Stimulated activated naive CD8-positive, alpha-beta T cell treated with anti-CD3 and anti-CD28 coated beads, Interleukin-15, amount 100 ng/mL, for 72 hours (primary cell): ENCODE data around the gene OTUD1.
A peak's percentile ranks its signal among the peaks of the same experiment; 100 is the strongest.

Experiments
- ATAC-seq: fragments of 150-1000 bp; cut with Tn5 transposase; 2 replicates; pipeline ENCODE4 v1.10.0; 2021; ENCODE audit warnings: mild to moderate bottlenecking, moderate library complexity
- DNase-seq, 2 donors: peaks; one replicate each; pipeline ENCODE4 v3.0.0; 2021 to 2022
- H3K27ac Mint-ChIP-seq, 2 donors: one replicate each; pipeline ENCODE4 v1.8.0; 2022; ENCODE audit warnings: mild to moderate bottlenecking in 2 of 2, mixed read lengths in 2 of 2, moderate library complexity in 2 of 2
- H3K27me3 Mint-ChIP-seq: one replicate; pipeline ENCODE4 v1.8.0; 2022; ENCODE audit warnings: mixed read lengths
- H3K4me1 Mint-ChIP-seq: one replicate; pipeline ENCODE4 v1.8.0; 2022; ENCODE audit warnings: mild to moderate bottlenecking, mixed read lengths
- H3K4me3 Mint-ChIP-seq, 2 donors: one replicate each; pipeline ENCODE4 v1.8.0; 2022; ENCODE audit warnings: mild to moderate bottlenecking in 2 of 2, mixed read lengths in 2 of 2, moderate library complexity in 1 of 2
- H3K9me3 Mint-ChIP-seq, 2 donors: one replicate each; pipeline ENCODE4 v1.8.0; 2022; ENCODE audit warnings: mixed read lengths in 2 of 2

OTUD1 gene

GRCh38 chr10:23441251-23441650 is 2.4 kb downstream of the OTUD1 start:
- Mint-ChIP-seq H3K9me3 (no peaks in the 10 kb centered on the region), H3K27ac (peak overlapping the region in 1 of 2 donors; percentile 93), H3K4me3 (peak overlapping the region; percentile 87 to 92), H3K4me1 (peaks cover 47% of the 10 kb centered on the region), H3K27me3 (no peaks in the 10 kb centered on the region)
- no peak for ATAC-seq
- no peak for DNase-seq

GRCh38 chr10:23442936-23443335 is 4.1 kb downstream of the OTUD1 start:
- no peaks in the 10 kb centered on the region for H3K27me3 Mint-ChIP-seq
- no peak for DNase-seq
- peak overlapping the region in 1 of 2 donors; percentile 61 for H3K27ac Mint-ChIP-seq
- H3K4me3 Mint-ChIP-seq = peak overlapping the region; percentile 87 to 92
- ATAC-seq = no peak
- H3K9me3 Mint-ChIP-seq = no peaks in the 10 kb centered on the region
- H3K4me1 Mint-ChIP-seq = peaks cover 53% of the 10 kb centered on the region

DNA sequence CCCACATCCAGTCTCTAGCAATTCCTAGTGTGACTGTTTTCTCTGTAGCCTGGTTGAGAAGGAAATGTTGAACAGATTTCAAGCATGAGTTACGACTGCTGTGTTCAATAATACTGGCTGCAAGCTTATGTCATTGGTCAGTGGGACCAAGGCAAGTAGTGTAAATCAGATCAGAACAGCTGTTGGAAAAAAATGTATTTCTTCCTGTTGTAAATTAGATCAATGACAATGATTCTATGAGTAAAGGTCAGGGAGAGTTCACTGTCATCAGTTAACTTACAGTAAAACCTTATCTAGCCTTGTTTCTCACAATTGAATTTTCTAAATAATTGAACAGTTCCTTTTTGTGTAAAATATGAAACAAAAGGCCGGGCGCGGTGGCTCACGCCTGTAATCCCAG is 6.7 kb downstream of the OTUD1 start:
- Mint-ChIP-seq H3K9me3 (no peaks in the 10 kb centered on the region), H3K27ac (no peak overlapping the region), H3K27me3 (no peaks in the 10 kb centered on the region), H3K4me1 (peaks cover 64% of the 10 kb centered on the region), H3K4me3 (peak overlapping the region in 1 of 2 donors; percentile 17)
- DNase-seq (no peak), ATAC-seq (no peak)

GRCh38 chr10:23448323-23448722 is 9.4 kb downstream of the OTUD1 start:
- peak overlapping the region; percentile 18 to 47 for H3K4me3 Mint-ChIP-seq
- H3K27me3 Mint-ChIP-seq = no peaks in the 10 kb centered on the region
- ATAC-seq (no peak), DNase-seq (no peak)
- H3K9me3 Mint-ChIP-seq = no peaks in the 10 kb centered on the region
- peaks cover 42% of the 10 kb centered on the region for H3K4me1 Mint-ChIP-seq
- H3K27ac Mint-ChIP-seq = peak overlapping the region; percentile 95 to 99

DNA sequence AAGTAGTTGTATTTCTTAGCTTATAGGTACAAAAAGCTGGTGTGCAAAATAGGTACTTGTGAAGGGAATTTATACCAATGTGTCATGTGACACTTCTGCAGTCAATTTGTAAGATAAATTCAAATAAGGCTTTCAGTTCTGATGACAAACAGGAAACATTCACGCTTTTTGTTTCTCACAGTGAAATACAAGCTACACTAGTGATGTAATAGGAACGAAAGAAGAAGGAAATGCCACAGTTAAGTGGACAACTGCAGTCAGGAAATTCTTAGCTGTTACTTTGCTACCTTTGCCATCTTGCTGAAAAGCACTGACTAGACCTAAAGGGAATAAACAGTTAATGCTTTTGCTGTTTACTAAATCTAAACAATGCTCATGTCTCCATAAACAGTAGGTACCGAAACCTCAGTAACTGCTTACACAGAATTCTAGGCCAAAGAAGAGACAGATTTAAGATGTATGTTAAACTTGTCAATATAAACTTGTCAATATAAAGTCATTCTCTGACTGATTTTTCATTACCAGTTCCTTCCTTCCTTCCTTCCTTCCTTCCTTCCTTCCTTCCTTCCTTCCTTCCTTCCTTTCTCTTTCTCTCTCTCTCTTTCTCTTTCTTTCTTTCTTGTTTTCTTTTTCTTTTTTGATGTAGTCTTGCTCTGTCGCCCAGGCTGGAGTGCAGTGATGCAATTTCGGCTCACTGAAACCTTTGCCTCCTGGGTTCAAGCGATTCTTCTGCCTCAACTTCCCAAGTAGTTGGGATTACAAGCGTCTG is 10.1 kb downstream of the OTUD1 start:
- no peaks in the 10 kb centered on the region for H3K9me3 Mint-ChIP-seq
- ATAC-seq (peak; percentile 93), DNase-seq (no peak)
- H3K4me1 Mint-ChIP-seq = peaks cover 39% of the 10 kb centered on the region
- no peaks in the 10 kb centered on the region for H3K27me3 Mint-ChIP-seq
- peak overlapping the region; percentile 47 to 51 for H3K4me3 Mint-ChIP-seq
- peak overlapping the region; percentile 98 to 99 for H3K27ac Mint-ChIP-seq

DNA sequence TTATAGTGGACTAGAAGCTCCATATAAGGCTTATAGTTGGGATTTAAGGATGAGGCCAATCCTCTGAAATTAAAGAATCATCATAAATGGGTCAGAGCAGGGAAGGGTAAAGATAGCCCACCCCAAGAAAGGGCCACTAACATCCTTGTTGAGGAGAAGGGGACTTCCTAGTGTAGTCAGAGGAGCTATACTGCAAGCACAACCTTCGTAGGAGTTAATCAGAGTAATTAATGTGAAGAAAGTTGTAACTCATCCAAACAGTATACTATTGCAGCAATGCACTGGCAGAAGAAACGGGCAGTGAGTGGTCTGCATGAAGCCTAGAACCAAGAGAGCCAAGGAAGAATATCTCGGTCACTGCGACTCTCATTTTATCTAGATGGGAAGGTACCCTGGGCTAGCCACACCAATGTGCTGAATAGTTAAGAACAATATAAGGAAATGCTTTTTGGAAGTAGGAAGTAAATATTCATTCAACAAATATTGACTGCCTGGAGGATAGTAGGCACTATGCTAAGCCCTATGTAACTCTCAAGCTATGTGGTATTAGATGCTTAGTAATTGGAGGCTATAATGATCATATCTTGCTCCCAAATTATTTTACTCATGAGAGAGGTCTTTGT is 13.3 kb downstream of the OTUD1 start:
- ATAC-seq (no peak), DNase-seq (no peak)
- H3K27me3 Mint-ChIP-seq = no peaks in the 10 kb centered on the region
- H3K4me1 Mint-ChIP-seq = peaks cover 21% of the 10 kb centered on the region
- H3K9me3 Mint-ChIP-seq = no peaks in the 10 kb centered on the region
- H3K27ac Mint-ChIP-seq = no peak overlapping the region
- H3K4me3 Mint-ChIP-seq = no peak overlapping the region

- no peak overlapping the region for H3K27ac Mint-ChIP-seq
- ATAC-seq = no peak
- H3K27me3 Mint-ChIP-seq = no peaks in the 10 kb centered on the region
- no peak overlapping the region for H3K4me3 Mint-ChIP-seq
- H3K9me3 Mint-ChIP-seq = no peaks in the 10 kb centered on the region
- DNase-seq = no peak
- H3K4me1 Mint-ChIP-seq = peaks cover 13% of the 10 kb centered on the region
Observed at GRCh38 chr10:23453465-23453864, 14.6 kb downstream of the OTUD1 start.

- no peak for DNase-seq
- no peak for ATAC-seq
Observed at GRCh38 chr10:23457632-23458417, 18.9 kb downstream of the OTUD1 start.

DNA sequence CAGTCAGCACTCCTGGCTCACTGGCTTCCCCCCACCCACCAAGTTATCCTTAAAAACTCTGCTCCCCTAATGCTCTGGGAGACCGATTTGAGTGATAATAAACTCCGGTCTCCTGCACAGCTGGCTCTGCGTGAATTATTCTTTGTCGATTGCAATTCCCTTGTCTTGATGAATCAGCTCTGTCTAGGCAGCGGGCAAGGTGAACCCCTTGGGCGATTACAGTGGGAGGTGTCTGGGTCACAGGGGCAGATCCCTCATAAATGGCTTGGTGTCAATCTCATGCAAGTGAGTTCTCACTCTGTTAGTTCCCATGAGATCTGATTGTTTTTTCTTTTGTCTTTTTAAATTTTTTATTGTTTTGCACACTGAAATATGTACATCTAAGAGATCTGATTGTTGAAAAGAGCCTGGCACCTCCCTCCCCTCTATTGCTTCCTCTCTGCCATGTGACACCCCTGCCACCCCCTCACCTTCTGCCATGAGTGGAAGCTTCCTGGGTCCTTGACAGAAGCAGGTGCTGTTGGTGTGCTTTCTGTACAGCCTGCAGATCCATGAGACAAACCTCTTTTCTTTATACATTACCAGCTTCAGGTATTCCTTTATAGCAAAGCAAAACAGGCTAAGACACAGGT is 20.5 kb downstream of the OTUD1 start:
- no peaks in the 10 kb centered on the region for H3K27me3 Mint-ChIP-seq
- no peak for DNase-seq
- ATAC-seq = no peak
- H3K27ac Mint-ChIP-seq = no peak overlapping the region
- H3K9me3 Mint-ChIP-seq = no peaks in the 10 kb centered on the region
- H3K4me1 Mint-ChIP-seq = peaks cover 17% of the 10 kb centered on the region
- H3K4me3 Mint-ChIP-seq = no peak overlapping the region

More at GRCh38 chr10:23457632-23458417, 18.9 kb downstream of the OTUD1 start:
- Mint-ChIP-seq H3K4me1 (peaks cover 17% of the 10 kb centered on the region), H3K4me3 (no peak overlapping the region), H3K27me3 (no peaks in the 10 kb centered on the region), H3K27ac (peak overlapping the region in 1 of 2 donors; percentile 65), H3K9me3 (no peaks in the 10 kb centered on the region)

DNA sequence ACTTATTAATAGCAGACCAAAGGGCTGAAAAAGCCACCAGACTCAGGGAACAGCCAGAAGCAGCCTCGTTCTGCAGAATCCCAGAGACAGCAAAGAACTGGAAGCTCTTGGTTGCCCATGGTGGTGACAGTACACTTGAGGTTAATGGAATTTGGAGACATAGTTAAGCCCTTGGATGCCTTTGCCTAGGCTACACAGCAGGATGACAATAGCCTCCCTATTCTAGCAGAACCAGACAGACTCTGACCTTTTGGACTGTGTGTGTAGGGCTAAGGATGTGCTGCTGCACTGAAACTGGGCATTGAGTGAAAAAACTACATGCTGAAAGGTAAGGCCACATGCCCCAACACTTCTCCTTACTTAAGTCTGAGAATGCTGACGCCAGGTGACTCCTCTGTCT is 22.7 kb downstream of the OTUD1 start:
- DNase-seq (no peak), ATAC-seq (no peak)
- Mint-ChIP-seq H3K4me1 (peaks cover 17% of the 10 kb centered on the region), H3K27ac (no peak overlapping the region), H3K4me3 (no peak overlapping the region), H3K27me3 (no peaks in the 10 kb centered on the region), H3K9me3 (no peaks in the 10 kb centered on the region)

DNA sequence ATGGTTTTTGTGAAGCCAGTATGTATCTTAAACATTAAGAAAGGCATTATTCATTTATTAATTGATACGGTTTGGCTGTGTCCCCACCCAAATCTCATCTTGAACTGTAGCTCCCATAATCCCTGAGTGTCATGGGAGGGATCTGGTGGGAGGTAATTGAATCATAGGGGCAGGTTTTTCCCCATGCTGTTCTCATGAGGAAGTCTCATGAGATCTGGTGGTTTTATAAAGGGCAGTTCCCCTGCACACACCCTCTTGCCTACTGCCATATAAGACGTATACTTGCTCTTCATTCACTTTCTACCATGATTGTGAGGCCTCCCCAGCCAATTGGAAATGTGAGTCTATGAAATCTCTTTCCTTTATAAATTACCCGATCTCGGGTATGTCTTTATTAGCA is 28.1 kb downstream of the OTUD1 start:
- no peak for ATAC-seq
- Mint-ChIP-seq H3K4me3 (no peak overlapping the region), H3K4me1 (peaks cover 10% of the 10 kb centered on the region), H3K27ac (no peak overlapping the region), H3K9me3 (no peaks in the 10 kb centered on the region), H3K27me3 (peaks cover 14% of the 10 kb centered on the region)
- no peak for DNase-seq

- H3K9me3 Mint-ChIP-seq = no peaks in the 10 kb centered on the region
- no peak overlapping the region for H3K4me3 Mint-ChIP-seq
- DNase-seq = no peak
- H3K27ac Mint-ChIP-seq = no peak overlapping the region
- H3K4me1 Mint-ChIP-seq = peaks cover 7% of the 10 kb centered on the region
- ATAC-seq = no peak
- H3K27me3 Mint-ChIP-seq = peaks cover 14% of the 10 kb centered on the region
Observed at GRCh38 chr10:23467548-23467947, 28.7 kb downstream of the OTUD1 start.

GRCh38 chr10:23469596-23470237 is 30.8 kb downstream of the OTUD1 start:
- Mint-ChIP-seq H3K4me3 (no peak overlapping the region), H3K27ac (no peak overlapping the region), H3K9me3 (peaks cover 0 to 7% of the 10 kb centered on the region in 2 donors), H3K27me3 (peaks cover 14% of the 10 kb centered on the region), H3K4me1 (peaks cover 19% of the 10 kb centered on the region)
- DNase-seq (no peak), ATAC-seq (no peak)

DNA sequence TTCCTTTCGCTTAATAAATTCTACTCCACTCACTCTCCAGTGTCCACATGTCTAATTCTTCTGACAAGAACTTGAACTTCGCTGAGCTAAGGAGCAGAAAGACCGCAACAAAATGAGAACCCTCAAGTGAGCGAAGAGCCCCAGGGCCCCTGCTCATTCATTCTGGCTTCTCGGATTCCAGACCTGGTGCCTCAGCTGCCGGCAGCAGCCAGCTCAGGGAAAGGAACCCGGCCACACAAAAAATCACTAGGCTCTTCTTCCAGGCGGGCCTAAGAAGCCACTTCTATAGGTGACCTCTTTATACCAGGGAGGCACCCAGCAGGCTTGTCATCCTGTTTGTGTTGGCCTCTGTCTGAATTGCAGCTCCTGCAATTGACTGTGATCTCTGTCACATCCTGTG is 33.3 kb downstream of the OTUD1 start:
- H3K4me1 Mint-ChIP-seq = peaks cover 22% of the 10 kb centered on the region
- no peak for DNase-seq
- no peak for ATAC-seq
- peaks cover 12% of the 10 kb centered on the region for H3K27me3 Mint-ChIP-seq
- H3K4me3 Mint-ChIP-seq = no peak overlapping the region
- H3K9me3 Mint-ChIP-seq = peaks cover 0 to 7% of the 10 kb centered on the region in 2 donors
- no peak overlapping the region for H3K27ac Mint-ChIP-seq

DNA sequence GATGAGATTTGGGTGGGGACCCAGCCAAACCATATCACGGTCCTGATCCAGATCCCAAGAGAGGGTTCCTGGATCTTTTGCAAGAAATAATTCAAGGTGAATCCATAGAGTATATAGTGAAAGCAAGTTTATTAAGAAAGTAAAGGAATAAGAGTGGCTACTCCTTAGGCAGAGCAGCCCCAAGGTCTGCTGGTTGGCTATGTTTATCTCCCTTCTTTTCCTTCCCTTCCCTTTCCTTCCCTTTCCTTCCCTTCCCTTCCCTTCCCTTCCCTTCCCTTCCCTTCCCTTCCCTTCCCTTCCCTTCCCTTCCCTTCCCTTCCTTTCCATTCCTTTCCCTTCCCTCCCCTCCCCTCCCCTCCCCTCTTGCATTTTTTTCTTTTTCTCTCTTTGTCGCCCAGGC is 35.2 kb downstream of the OTUD1 start:
- ATAC-seq = no peak
- no peaks in the 10 kb centered on the region for H3K27me3 Mint-ChIP-seq
- DNase-seq = no peak
- H3K27ac Mint-ChIP-seq = no peak overlapping the region
- H3K4me3 Mint-ChIP-seq = no peak overlapping the region
- peaks cover 22% of the 10 kb centered on the region for H3K4me1 Mint-ChIP-seq
- peaks cover 0 to 7% of the 10 kb centered on the region in 2 donors for H3K9me3 Mint-ChIP-seq
